Progenitor cell of endocrine pancreas (in vitro differentiated cells): ENCODE results near the gene MAGEB17. TPM values are rescaled to one million over a fixed set of nuclear protein-coding genes. Genes with fewer than 3 reads are reported as not detected.

Experiments used
- DNase-seq: peaks from one replicate; pipeline ENCODE4 v3.0.0; 2021; ENCODE audit warnings: low spot score; ENCODE audit not compliant: unreplicated experiment
- H3K27ac Mint-ChIP-seq: 2 replicates; pipeline ENCODE4 v1.8.0; 2021; ENCODE audit warnings: mild to moderate bottlenecking, moderate library complexity, mixed read lengths
- H3K27me3 Mint-ChIP-seq: 2 replicates; pipeline ENCODE4 v1.8.0; 2021; ENCODE audit warnings: mixed read lengths
- H3K36me3 Mint-ChIP-seq: 2 replicates; pipeline ENCODE4 v1.8.0; 2022; ENCODE audit warnings: mixed read lengths; ENCODE audit not compliant: insufficient read depth
- H3K4me1 Mint-ChIP-seq: 2 replicates; pipeline ENCODE4 v1.8.0; 2021; ENCODE audit warnings: low read depth, mixed read lengths
- H3K4me3 Mint-ChIP-seq: 2 replicates; pipeline ENCODE4 v1.8.0; 2021; ENCODE audit warnings: low read depth, mild to moderate bottlenecking, moderate library complexity, mixed read lengths
- H3K9me3 Mint-ChIP-seq: 2 replicates; pipeline ENCODE4 v1.8.0; 2021; ENCODE audit warnings: low read depth, mixed read lengths
- total RNA-seq: library from RNA; stranded (reverse); gene quantifications from 2 replicates; pipeline ENCODE4 v1.2.1, GENCODE V29; 2021
- TF ChIP-seq, protein P1 (sequence below): fragments of 200-600 bp; sonication (generic); IDR thresholded peaks from one replicate; pipeline ENCODE4 v1.5.0; 2021; ENCODE audit warnings: antibody characterized with exemption, mild to moderate bottlenecking; ENCODE audit not compliant: unreplicated experiment

MAGEB17 gene
- total RNA-seq, 1 donor from 2014 or later, result 0.19 TPM

- Mint-ChIP-seq H3K9me3 (no peaks in the 10 kb centered on the region), H3K27ac (no peak overlapping the region), H3K4me3 (no peak overlapping the region), H3K27me3 (peaks cover 5% of the 10 kb centered on the region), H3K4me1 (no peaks in the 10 kb centered on the region), H3K36me3 (no peaks in the 10 kb centered on the region)
- DNase-seq, result no peak
- TF ChIP-seq, protein P1, sequence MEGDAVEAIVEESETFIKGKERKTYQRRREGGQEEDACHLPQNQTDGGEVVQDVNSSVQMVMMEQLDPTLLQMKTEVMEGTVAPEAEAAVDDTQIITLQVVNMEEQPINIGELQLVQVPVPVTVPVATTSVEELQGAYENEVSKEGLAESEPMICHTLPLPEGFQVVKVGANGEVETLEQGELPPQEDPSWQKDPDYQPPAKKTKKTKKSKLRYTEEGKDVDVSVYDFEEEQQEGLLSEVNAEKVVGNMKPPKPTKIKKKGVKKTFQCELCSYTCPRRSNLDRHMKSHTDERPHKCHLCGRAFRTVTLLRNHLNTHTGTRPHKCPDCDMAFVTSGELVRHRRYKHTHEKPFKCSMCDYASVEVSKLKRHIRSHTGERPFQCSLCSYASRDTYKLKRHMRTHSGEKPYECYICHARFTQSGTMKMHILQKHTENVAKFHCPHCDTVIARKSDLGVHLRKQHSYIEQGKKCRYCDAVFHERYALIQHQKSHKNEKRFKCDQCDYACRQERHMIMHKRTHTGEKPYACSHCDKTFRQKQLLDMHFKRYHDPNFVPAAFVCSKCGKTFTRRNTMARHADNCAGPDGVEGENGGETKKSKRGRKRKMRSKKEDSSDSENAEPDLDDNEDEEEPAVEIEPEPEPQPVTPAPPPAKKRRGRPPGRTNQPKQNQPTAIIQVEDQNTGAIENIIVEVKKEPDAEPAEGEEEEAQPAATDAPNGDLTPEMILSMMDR, result peak; percentile 44
These were observed 29.2 kb upstream of the MAGEB17 start for GRCh38 chrX:16138108-16138427.

GRCh38 chrX:16140448-16140847 is 26.8 kb upstream of the MAGEB17 start:
- no peaks in the 10 kb centered on the region for H3K4me1 Mint-ChIP-seq
- H3K4me3 Mint-ChIP-seq, result no peak overlapping the region
- TF ChIP-seq, protein P1, result no peak
- peaks cover 3% of the 10 kb centered on the region for H3K9me3 Mint-ChIP-seq
- H3K36me3 Mint-ChIP-seq, result no peaks in the 10 kb centered on the region
- no peak overlapping the region for H3K27ac Mint-ChIP-seq
- H3K27me3 Mint-ChIP-seq, result peaks cover 5% of the 10 kb centered on the region
- DNase-seq, result no peak

DNA sequence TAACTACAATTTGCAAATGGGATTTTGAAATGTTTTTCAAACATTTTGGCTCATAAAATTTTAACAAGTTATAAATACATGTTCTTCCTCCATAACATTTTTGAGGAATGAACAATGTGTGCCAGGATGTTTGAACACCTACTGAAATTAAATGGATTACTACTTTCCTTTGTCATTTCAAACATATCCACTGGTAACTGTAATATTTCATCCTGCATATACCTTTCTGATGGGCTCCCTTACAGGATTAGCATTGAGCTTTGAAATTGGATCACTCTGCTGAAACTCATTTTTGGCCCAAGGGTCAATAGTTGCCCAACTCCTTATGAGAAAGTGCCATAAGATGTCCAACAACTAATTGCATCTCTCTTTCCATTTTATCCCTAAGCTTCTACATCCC is 26.3 kb upstream of the MAGEB17 start:
- Mint-ChIP-seq H3K4me3 (no peak overlapping the region), H3K4me1 (no peaks in the 10 kb centered on the region), H3K9me3 (peaks cover 3% of the 10 kb centered on the region), H3K27me3 (peaks cover 5% of the 10 kb centered on the region), H3K27ac (no peak overlapping the region), H3K36me3 (no peaks in the 10 kb centered on the region)
- DNase-seq, result no peak
- TF ChIP-seq, protein P1, result no peak

- Mint-ChIP-seq H3K27me3 (no peaks in the 10 kb centered on the region), H3K4me1 (no peaks in the 10 kb centered on the region), H3K9me3 (peaks cover 3% of the 10 kb centered on the region), H3K27ac (no peak overlapping the region), H3K4me3 (no peak overlapping the region), H3K36me3 (no peaks in the 10 kb centered on the region)
- DNase-seq, result no peak
- TF ChIP-seq, protein P1, result no peak
These were observed 25.6 kb upstream of the MAGEB17 start for GRCh38 chrX:16141422-16142245.

- H3K27ac Mint-ChIP-seq, result no peak overlapping the region
- H3K9me3 Mint-ChIP-seq, result peaks cover 3% of the 10 kb centered on the region
- H3K4me3 Mint-ChIP-seq, result no peak overlapping the region
- no peak for DNase-seq
- no peaks in the 10 kb centered on the region for H3K27me3 Mint-ChIP-seq
- H3K36me3 Mint-ChIP-seq, result no peaks in the 10 kb centered on the region
- TF ChIP-seq, protein P1, result no peak
- no peaks in the 10 kb centered on the region for H3K4me1 Mint-ChIP-seq
These were observed 25.1 kb upstream of the MAGEB17 start for GRCh38 chrX:16142246-16142558.
